Measurements from ENCODE around the gene SLC28A1. TPM values are rescaled to one million over a fixed set of nuclear protein-coding genes. Genes with fewer than 3 reads are reported as not detected.
"Not testable (repeated sequence)": the region's sequence is repeated elsewhere in the genome, so short reads cannot be mapped to it uniquely, and the experiment has no call there.

SLC28A1 gene
- total RNA-seq, 1 experiment from 2014 or later = 0.17 TPM

DNA sequence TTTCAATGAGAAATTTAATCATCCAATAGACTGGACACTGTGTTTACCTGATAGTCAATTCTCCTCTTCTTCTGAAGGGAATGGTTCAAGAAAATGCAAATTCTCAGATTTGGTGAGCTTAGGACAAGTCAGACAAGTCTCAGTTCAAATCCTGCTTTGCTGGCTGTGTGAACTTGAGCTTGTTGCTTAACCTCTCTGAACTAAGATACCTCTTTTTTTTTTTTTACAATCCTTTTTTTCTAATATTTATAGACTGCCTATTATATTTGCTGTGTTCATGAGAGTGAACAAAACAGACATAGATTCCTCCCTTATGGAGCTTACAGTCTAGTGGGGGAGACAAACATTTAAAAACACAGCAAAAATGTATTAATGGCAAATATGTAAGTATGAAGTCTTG, 8.2 kb upstream of the SLC28A1 start:
- no peak for DNase-seq
- no peaks in the 10 kb centered on the region for H3K9me3 Mint-ChIP-seq (ENCODE audit: low read depth, unreplicated experiment)
- H3K27me3 Mint-ChIP-seq (ENCODE audit: unreplicated experiment) = no peaks in the 10 kb centered on the region
- H3K4me3 Mint-ChIP-seq (ENCODE audit: low read depth, unreplicated experiment) = no peak overlapping the region
- H3K27ac Mint-ChIP-seq (ENCODE audit: unreplicated experiment) = no peak overlapping the region
- BruUV-seq (replicated peaks) = no TSS peak
- intact Hi-C loops (cut with micrococcal nuclease; ENCODE audit: unreplicated experiment) = no loop called here
- no peak for TF ChIP-seq CTCF (IDR thresholded peaks at IDR 0.05; ENCODE audit: unreplicated experiment)
- no peaks in the 10 kb centered on the region for H3K36me3 Mint-ChIP-seq (ENCODE audit: insufficient read depth, unreplicated experiment)
- peaks cover 23% of the 10 kb centered on the region for H3K4me1 Mint-ChIP-seq (ENCODE audit: low read depth, unreplicated experiment)
- CTCF ChIA-PET = interaction anchor here (0.6 to 0.7 kb wide), 2 partner anchors 65 to 298 kb away, joined by 3 to 4 read pairs; no protein-coding TSS in a partner anchor

DNA sequence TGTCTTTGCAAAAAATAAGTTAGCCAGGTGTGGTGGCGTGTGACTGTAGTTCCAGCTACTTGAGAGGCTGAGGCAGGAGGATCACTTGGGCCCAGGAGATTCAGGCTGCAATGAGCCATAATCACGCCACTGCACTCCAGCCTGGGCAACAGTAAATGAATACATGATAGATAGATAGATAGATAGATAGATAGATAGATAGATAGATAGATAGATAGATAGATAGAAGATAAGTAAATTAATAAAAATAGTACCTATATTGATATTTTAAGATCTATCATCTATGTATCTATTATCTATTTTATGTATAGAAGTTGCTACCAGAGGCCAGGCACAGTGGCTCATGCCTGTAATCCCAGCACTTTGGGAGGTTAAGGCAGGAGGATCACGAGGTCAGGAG, 6.8 kb upstream of the SLC28A1 start:
- H3K9me3 Mint-ChIP-seq (ENCODE audit: low read depth, unreplicated experiment); H3K27ac Mint-ChIP-seq (ENCODE audit: unreplicated experiment); H3K4me3 Mint-ChIP-seq (ENCODE audit: low read depth, unreplicated experiment); H3K27me3 Mint-ChIP-seq (ENCODE audit: unreplicated experiment); DNase-seq; intact Hi-C loops (cut with micrococcal nuclease; ENCODE audit: unreplicated experiment); BruUV-seq (replicated peaks); H3K36me3 Mint-ChIP-seq (ENCODE audit: insufficient read depth, unreplicated experiment): not testable (repeated sequence)
- CTCF ChIA-PET = interaction anchor here (0.5 to 1.5 kb wide), 3 partner anchors 34 to 250 kb away, joined by 4 to 7 read pairs (median 6); no protein-coding TSS in a partner anchor
- H3K4me1 Mint-ChIP-seq (ENCODE audit: low read depth, unreplicated experiment) = peaks cover 28% of the 10 kb centered on the region

GRCh38 chr15:84878504-84878903, 6.0 kb upstream of the SLC28A1 start:
- H3K27ac Mint-ChIP-seq (ENCODE audit: unreplicated experiment) = no peak overlapping the region
- BruUV-seq (replicated peaks) = no TSS peak

DNA sequence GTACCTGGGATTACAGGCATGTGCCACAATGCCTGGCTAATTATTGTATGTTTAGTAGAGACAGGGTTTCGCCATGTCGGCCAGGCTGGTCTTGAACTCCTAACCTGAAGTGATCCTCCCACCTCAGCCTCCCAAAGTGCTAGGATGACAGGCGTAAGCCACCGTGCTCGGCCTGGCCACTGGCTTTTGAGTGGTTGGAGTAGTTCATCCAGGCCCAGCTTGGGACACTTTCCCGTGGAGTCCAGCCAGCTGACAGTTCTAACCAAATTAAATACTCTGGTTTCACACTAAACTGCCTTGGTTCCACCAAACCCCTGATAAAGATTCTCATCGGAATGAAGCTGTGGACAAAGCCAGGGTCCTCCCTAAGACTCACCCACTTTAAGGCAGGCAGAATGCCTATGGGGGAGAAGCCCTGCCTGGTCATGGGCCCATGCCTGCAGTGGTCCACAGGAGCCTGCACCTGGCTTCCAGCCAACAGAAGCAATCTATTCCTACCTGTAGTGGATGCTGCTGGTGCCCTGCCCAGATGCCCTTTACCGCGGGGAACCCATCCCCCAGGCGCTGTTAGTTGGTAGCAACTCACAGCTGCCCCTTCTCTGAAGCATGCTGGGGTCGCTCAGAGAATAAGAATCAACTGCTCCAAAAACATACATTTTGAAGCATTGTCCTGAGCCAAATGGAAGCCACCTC, 5.2 kb upstream of the SLC28A1 start:
- Mint-ChIP-seq H3K4me3 (ENCODE audit: low read depth, unreplicated experiment) (no peak overlapping the region), H3K27ac (ENCODE audit: unreplicated experiment) (no peak overlapping the region), H3K27me3 (ENCODE audit: unreplicated experiment) (no peaks in the 10 kb centered on the region), H3K4me1 (ENCODE audit: low read depth, unreplicated experiment) (peaks cover 39% of the 10 kb centered on the region), H3K36me3 (ENCODE audit: insufficient read depth, unreplicated experiment) (no peaks in the 10 kb centered on the region), H3K9me3 (ENCODE audit: low read depth, unreplicated experiment) (no peaks in the 10 kb centered on the region)
- CTCF ChIA-PET = no interaction called here
- BruUV-seq (replicated peaks) = no TSS peak
- DNase-seq = no peak
- TF ChIP-seq CTCF (IDR thresholded peaks at IDR 0.05; ENCODE audit: unreplicated experiment) = no peak
- intact Hi-C loops (cut with micrococcal nuclease; ENCODE audit: unreplicated experiment) = no loop called here

More at GRCh38 chr15:84878504-84878903, 6.0 kb upstream of the SLC28A1 start:
- CTCF ChIA-PET = interaction anchor here (0.7 to 1.5 kb wide), 4 partner anchors 34 to 478 kb away, joined by 4 to 7 read pairs (median 5); no protein-coding TSS in a partner anchor
- H3K9me3 Mint-ChIP-seq (ENCODE audit: low read depth, unreplicated experiment) = no peaks in the 10 kb centered on the region
- H3K4me3 Mint-ChIP-seq (ENCODE audit: low read depth, unreplicated experiment) = no peak overlapping the region
- peak; percentile 72 for DNase-seq
- no peaks in the 10 kb centered on the region for H3K27me3 Mint-ChIP-seq (ENCODE audit: unreplicated experiment)
- intact Hi-C loops (cut with micrococcal nuclease; ENCODE audit: unreplicated experiment) = no loop called here
- no peaks in the 10 kb centered on the region for H3K36me3 Mint-ChIP-seq (ENCODE audit: insufficient read depth, unreplicated experiment)
- TF ChIP-seq CTCF (IDR thresholded peaks at IDR 0.05; ENCODE audit: unreplicated experiment) = peak; percentile 67
- H3K4me1 Mint-ChIP-seq (ENCODE audit: low read depth, unreplicated experiment) = peaks cover 33% of the 10 kb centered on the region

GRCh38 chr15:84880007-84880406, 4.5 kb upstream of the SLC28A1 start:
- H3K27ac Mint-ChIP-seq (ENCODE audit: unreplicated experiment) = no peak overlapping the region
- H3K4me1 Mint-ChIP-seq (ENCODE audit: low read depth, unreplicated experiment) = peaks cover 45% of the 10 kb centered on the region
- peaks cover 4% of the 10 kb centered on the region for H3K36me3 Mint-ChIP-seq (ENCODE audit: insufficient read depth, unreplicated experiment)
- no peaks in the 10 kb centered on the region for H3K27me3 Mint-ChIP-seq (ENCODE audit: unreplicated experiment)
- no peak overlapping the region for H3K4me3 Mint-ChIP-seq (ENCODE audit: low read depth, unreplicated experiment)
- no peak for DNase-seq
- intact Hi-C loops (cut with micrococcal nuclease; ENCODE audit: unreplicated experiment) = no loop called here
- BruUV-seq (replicated peaks) = no TSS peak
- no peak for TF ChIP-seq CTCF (IDR thresholded peaks at IDR 0.05; ENCODE audit: unreplicated experiment)
- CTCF ChIA-PET = interaction anchor here (0.7 kb wide), 1 partner anchor 12 kb away, joined by 9 read pairs; no protein-coding TSS in a partner anchor
- no peaks in the 10 kb centered on the region for H3K9me3 Mint-ChIP-seq (ENCODE audit: low read depth, unreplicated experiment)

Measured in Calu3 (cell line).